Endodermal cell (in vitro differentiated cells): ENCODE measurements around the gene CCDC97. TPM values are rescaled to one million over a fixed set of nuclear protein-coding genes. Genes with fewer than 3 reads are reported as not detected.
"Not testable (repeated sequence)": the region's sequence is repeated elsewhere in the genome, so short reads cannot be mapped to it uniquely, and the experiment has no call there.

Experiments used
- DNase-seq: peaks from one replicate; pipeline ENCODE4 v3.0.0-alpha.2; 2017
- H3K27ac ChIP-seq: 2 replicates; pipeline ENCODE4 v1.5.1; 2013; ENCODE audit warnings: mild to moderate bottlenecking, low read depth, low read length, moderate library complexity
- H3K27me3 ChIP-seq: 2 replicates; pipeline ENCODE4 v1.6.1; 2013; ENCODE audit warnings: mild to moderate bottlenecking, low read length, moderate library complexity; ENCODE audit not compliant: insufficient read depth, control insufficient read depth, poor library complexity, severe bottlenecking
- H3K36me3 ChIP-seq: 2 replicates; pipeline ENCODE4 v1.7.0; 2013; ENCODE audit warnings: mild to moderate bottlenecking, low read length, moderate library complexity; ENCODE audit not compliant: control insufficient read depth, insufficient read depth
- H3K4me1 ChIP-seq: one replicate; pipeline ENCODE4 v1.7.0; 2013; ENCODE audit warnings: low read length; ENCODE audit not compliant: control insufficient read depth, insufficient read depth
- H3K4me3 ChIP-seq: 2 replicates; pipeline ENCODE4 v1.5.1; 2013; ENCODE audit warnings: mild to moderate bottlenecking, low read length, moderate library complexity
- H3K9ac ChIP-seq: 2 replicates; pipeline ENCODE4 v1.6.1; 2013; ENCODE audit warnings: mild to moderate bottlenecking, low read length, moderate library complexity; ENCODE audit not compliant: poor library complexity, severe bottlenecking; ENCODE audit errors: extremely low read depth
- H3K9me3 ChIP-seq: 2 replicates; pipeline ENCODE4 v1.6.1; 2013; ENCODE audit warnings: mild to moderate bottlenecking, low read length, moderate library complexity; ENCODE audit not compliant: control insufficient read depth
- H3K27ac Mint-ChIP-seq: 2 replicates; pipeline ENCODE4 v1.8.0; 2020; ENCODE audit warnings: mixed read lengths
- H3K27me3 Mint-ChIP-seq: 2 replicates; pipeline ENCODE4 v1.8.0; 2021; ENCODE audit warnings: mild to moderate bottlenecking, mixed read lengths; ENCODE audit not compliant: insufficient read depth
- H3K36me3 Mint-ChIP-seq: 2 replicates; pipeline ENCODE4 v1.8.0; 2020; ENCODE audit warnings: low read depth, mixed read lengths
- H3K4me1 Mint-ChIP-seq: 2 replicates; pipeline ENCODE4 v1.8.0; 2020; ENCODE audit warnings: mixed read lengths
- H3K4me3 Mint-ChIP-seq: 2 replicates; pipeline ENCODE4 v1.8.0; 2020; ENCODE audit warnings: mild to moderate bottlenecking, moderate library complexity, mixed read lengths
- H3K9me3 Mint-ChIP-seq: 2 replicates; pipeline ENCODE4 v1.8.0; 2020; ENCODE audit warnings: mild to moderate bottlenecking, mixed read lengths
- CTCF ChIP-seq: fragments of 200-600 bp; sonication (generic); conservative IDR thresholded peaks from 2 replicates; pipeline ENCODE4 v1.5.0; 2021; ENCODE audit warnings: antibody characterized with exemption, mild to moderate bottlenecking
- WGBS, 2 experiments: methylation state at CpG; one replicate each; pipeline versions ENCODE4 v1.1.5 to v1.1.7; 2013; ENCODE audit warnings: missing lambda C conversion rate in 2 of 2, mixed read lengths in 1 of 2; ENCODE audit not compliant: insufficient coverage in 1 of 2, insufficient read length in 1 of 2; 5-methylcytosine and 5-hydroxymethylcytosine counted together
- total RNA-seq, 2 donors: library from RNA; stranded (reverse); fragmentation: NEBNext Ultra II Directional in 1 of 2; extraction: Animal tissue kit (Norgen Biotek cat#: 25700) in 1 of 2; gene quantifications; 2 replicates in 1 of 2; 3 replicates in 1 of 2; pipeline ENCODE4 v1.2.1, GENCODE V29; 2021

CCDC97 gene
- total RNA-seq, 2 donors from 2014 or later: 38.4 to 44.6 TPM

GRCh38 chr19:41367848-41368301, 57.9 kb downstream of the CCDC97 start:
- H3K9me3 Mint-ChIP-seq: no peaks in the 10 kb centered on the region
- H3K4me3 Mint-ChIP-seq: no peak overlapping the region
- H3K4me1 Mint-ChIP-seq: no peaks in the 10 kb centered on the region
- peaks cover 14% of the 10 kb centered on the region for H3K36me3 Mint-ChIP-seq
- WGBS, 2 experiments: 88 to 91% methylated on average over 5 to 6 of the region's 6 CpGs
- DNase-seq: no peak
- Histone ChIP-seq H3K9me3 (no peaks in the 10 kb centered on the region), H3K27me3 (no peaks in the 10 kb centered on the region), H3K9ac (no peak overlapping the region), H3K4me3 (no peak overlapping the region), H3K36me3 (no peaks in the 10 kb centered on the region), H3K4me1 (no peaks in the 10 kb centered on the region), H3K27ac (no peak overlapping the region)
- no peaks in the 10 kb centered on the region for H3K27me3 Mint-ChIP-seq
- H3K27ac Mint-ChIP-seq: no peak overlapping the region
- TF ChIP-seq CTCF: no peak

GRCh38 chr19:41369769-41370168, 59.8 kb downstream of the CCDC97 start:
- Histone ChIP-seq H3K9me3 (no peaks in the 10 kb centered on the region), H3K36me3 (no peaks in the 10 kb centered on the region), H3K27me3 (no peaks in the 10 kb centered on the region), H3K9ac (no peak overlapping the region), H3K4me3 (no peak overlapping the region), H3K27ac (no peak overlapping the region), H3K4me1 (no peaks in the 10 kb centered on the region)
- no peaks in the 10 kb centered on the region for H3K4me1 Mint-ChIP-seq
- no peaks in the 10 kb centered on the region for H3K9me3 Mint-ChIP-seq
- no peaks in the 10 kb centered on the region for H3K27me3 Mint-ChIP-seq
- no peak for TF ChIP-seq CTCF
- 91 to 100% methylated on average over 1 to 2 of the region's 2 CpGs for WGBS, 2 experiments
- H3K27ac Mint-ChIP-seq: no peak overlapping the region
- DNase-seq: no peak
- peaks cover 15% of the 10 kb centered on the region for H3K36me3 Mint-ChIP-seq
- no peak overlapping the region for H3K4me3 Mint-ChIP-seq

GRCh38 chr19:41371119-41371518, 61.1 kb downstream of the CCDC97 start:
- not testable (repeated sequence) for H3K27ac ChIP-seq, H3K4me1 Mint-ChIP-seq, H3K9ac ChIP-seq, H3K27me3 ChIP-seq, DNase-seq, H3K36me3 ChIP-seq, H3K4me1 ChIP-seq, H3K27ac Mint-ChIP-seq, H3K4me3 ChIP-seq, H3K4me3 Mint-ChIP-seq, H3K9me3 ChIP-seq, H3K27me3 Mint-ChIP-seq, H3K9me3 Mint-ChIP-seq
- H3K36me3 Mint-ChIP-seq: peaks cover 14% of the 10 kb centered on the region
- 97 to 100% methylated on average over 4 to 5 of the region's 5 CpGs for WGBS, 2 experiments

- Mint-ChIP-seq H3K4me1 (peaks cover 4% of the 10 kb centered on the region), H3K4me3 (no peak overlapping the region), H3K27me3 (no peaks in the 10 kb centered on the region), H3K27ac (no peak overlapping the region), H3K9me3 (no peaks in the 10 kb centered on the region), H3K36me3 (peaks cover 12% of the 10 kb centered on the region)
- no peaks in the 10 kb centered on the region for H3K9me3 ChIP-seq
- H3K27me3 ChIP-seq: no peaks in the 10 kb centered on the region
- DNase-seq: no peak
- no peaks in the 10 kb centered on the region for H3K4me1 ChIP-seq
- no peaks in the 10 kb centered on the region for H3K36me3 ChIP-seq
- H3K4me3 ChIP-seq: no peak overlapping the region
- TF ChIP-seq CTCF: no peak
- H3K27ac ChIP-seq: no peak overlapping the region
- H3K9ac ChIP-seq: no peak overlapping the region
- 91 to 98% methylated on average over 6 to 8 of the region's 8 CpGs for WGBS, 2 experiments
These were observed 61.6 kb downstream of the CCDC97 start for GRCh38 chr19:41371541-41371940.
